K562 (cell line): ENCODE measurements around the gene TEDC1. TPM values are rescaled to one million over a fixed set of nuclear protein-coding genes. Genes with fewer than 3 reads are reported as not detected.
A peak's percentile ranks its signal among the peaks of the same experiment; 100 is the strongest.

Source experiments
- ATAC-seq: fragments of 200-7000 bp; cut with Tn5 transposase; 3 replicates; pipeline ENCODE4 v1.9.1; 2020; ENCODE audit warnings: moderate library complexity
- BruUV-seq: library from RNA; stranded (reverse); fragments of 400-500 nt; replicated peaks from 2 replicates; lab custom pipeline; 2021; lab: Mats Ljungman, UMichigan
- CTCF ChIA-PET: fragments of 300-600 bp; formaldehyde crosslinking; extraction: SDS; loops from one replicate; lab custom pipeline; 2021; ENCODE audit warnings: low intra/inter-chr PET ratio; lab: Yijun Ruan, JAX
- POLR2A ChIA-PET: fragments of 300-600, 350-650 bp; sonication (Branson Sonifier 250); formaldehyde crosslinking; extraction: SDS; loops from one replicate; lab custom pipeline; 2021; ENCODE audit warnings: antibody characterized with exemption, inconsistent platforms; lab: Yijun Ruan, JAX
- DNase-seq, 4 experiments: peaks; one replicate each; pipeline versions ENCODE4 v3.0.0 to v3.0.0-alpha.2; 2011 to 2018; ENCODE audit warnings: low spot score in 3 of 4, mixed read lengths in 3 of 4; ENCODE audit errors: extremely low read depth in 1 of 4
- FAIRE-seq: peaks from 2 replicates; lab custom pipeline; 2011; peaks lifted over from hg19 to GRCh38; lab: Jason Lieb, UNC
- H2AFZ ChIP-seq: 2 replicates; pipeline ENCODE4 v1.6.0; 2011; ENCODE audit warnings: low read depth, low read length, control low read depth, inconsistent platforms
- H3K27ac ChIP-seq: fragments of 200-600 bp; 3 replicates; pipeline ENCODE4 v1.8.0; 2011; ENCODE audit warnings: low read depth, mild to moderate bottlenecking, control low read depth, inconsistent platforms, low read length, moderate library complexity, mixed read lengths; ENCODE audit errors: extremely low read depth
- H3K27me3 ChIP-seq, 2 experiments: fragments of 300-600 bp in 1 of 2; 2 replicates in 1 of 2; 3 replicates in 1 of 2; pipeline versions ENCODE4 v1.6.0 to v1.8.0; 2011; ENCODE audit warnings: inconsistent platforms in 2 of 2, low read length in 2 of 2, mild to moderate bottlenecking in 1 of 2, mixed read lengths in 1 of 2, moderate library complexity in 1 of 2; ENCODE audit not compliant: control insufficient read depth in 2 of 2, insufficient read depth in 2 of 2
- H3K36me3 ChIP-seq: fragments of 300-600 bp; 3 replicates; pipeline ENCODE4 v1.8.0; 2011; ENCODE audit warnings: mild to moderate bottlenecking, low read length, inconsistent platforms; ENCODE audit not compliant: control insufficient read depth, insufficient read depth
- H3K4me1 ChIP-seq, 2 experiments: fragments of 200-600 bp in 1 of 2; replicated peaks in 1 of 2; 2 replicates in 1 of 2; 3 replicates in 1 of 2; pipeline versions ENCODE4 v1.5.1 to v1.8.0; 2011; ENCODE audit warnings: inconsistent platforms in 2 of 2, low read length in 2 of 2, mild to moderate bottlenecking in 1 of 2, mixed read lengths in 1 of 2, moderate library complexity in 1 of 2; ENCODE audit not compliant: control insufficient read depth in 2 of 2, insufficient read depth in 2 of 2
- H3K4me2 ChIP-seq: 2 replicates; pipeline ENCODE4 v1.6.1; 2011; ENCODE audit warnings: low read length, control low read depth, inconsistent platforms, mixed read lengths; ENCODE audit not compliant: insufficient read depth
- H3K4me3 ChIP-seq: fragments of 200-600 bp; sonication (generic), shearing (Covaris generic); 2 replicates; pipeline ENCODE4 v1.5.1; 2016; ENCODE audit warnings: control low read depth, inconsistent platforms
- H3K79me2 ChIP-seq: fragments of 200-600 bp; 3 replicates; pipeline ENCODE4 v1.8.0; 2011; ENCODE audit warnings: low read length, inconsistent platforms; ENCODE audit not compliant: control insufficient read depth, insufficient read depth
- H3K9ac ChIP-seq, 2 experiments: 2 replicates each; pipeline versions ENCODE4 v1.6.0 to v1.6.1; 2011; ENCODE audit warnings: low read depth in 2 of 2, low read length in 2 of 2, control low read depth in 1 of 2, inconsistent platforms in 1 of 2, mild to moderate bottlenecking in 1 of 2, mixed read lengths in 1 of 2; ENCODE audit not compliant: insufficient read depth in 1 of 2
- H3K9me1 ChIP-seq: one replicate; pipeline ENCODE4 v1.6.0; 2011; ENCODE audit warnings: inconsistent platforms, mild to moderate bottlenecking, low read length, moderate library complexity; ENCODE audit not compliant: control insufficient read depth, insufficient read depth
- H3K9me3 ChIP-seq: replicated peaks from 2 replicates; pipeline ENCODE4 v1.5.1; 2011; ENCODE audit warnings: low read depth, low read length, inconsistent platforms; ENCODE audit not compliant: control insufficient read depth, insufficient read depth
- H4K20me1 ChIP-seq: replicated peaks from 2 replicates; pipeline ENCODE4 v1.6.1; 2011; ENCODE audit warnings: low read length, inconsistent platforms, mixed read lengths; ENCODE audit not compliant: control insufficient read depth, insufficient read depth
- FOXJ2 ChIP-seq: fragments of 200-800 bp; sonication (Bioruptor generic); IDR thresholded peaks from 2 replicates; pipeline ENCODE4 v1.6.1; 2016; ENCODE audit warnings: missing genetic modification characterization, missing compliant biosample characterization
- KLF13 ChIP-seq: fragments of 450-650 bp; IDR thresholded peaks from 2 replicates; pipeline ENCODE4 v1.6.1; 2016; ENCODE audit warnings: missing genetic modification characterization, low read depth, mild to moderate bottlenecking, missing compliant biosample characterization, moderate library complexity, borderline replicate concordance
- MXI1 ChIP-seq: IDR thresholded peaks from 2 replicates; pipeline ENCODE4 v1.6.1; 2011; ENCODE audit warnings: low read depth, mild to moderate bottlenecking, improper control_type of control experiment, low read length
- REST ChIP-seq, 2 experiments: fragments of 450-650 bp; formaldehyde crosslinking in 1 of 2; IDR thresholded peaks; 2 replicates each; pipeline versions ENCODE4 v1.4.0 to v1.6.1; 2014 to 2020; ENCODE audit warnings: mild to moderate bottlenecking in 2 of 2, borderline replicate concordance in 1 of 2, low read depth in 1 of 2
- ZBTB7A ChIP-seq: IDR thresholded peaks from 2 replicates; pipeline ENCODE4 v1.6.1; 2011; ENCODE audit warnings: low read depth, mild to moderate bottlenecking, low read length, moderate library complexity, borderline replicate concordance; ENCODE audit not compliant: control insufficient read depth
- WGBS: fragments of 100-300 bp; shearing (Covaris generic); methylation state at CpG from one replicate; pipeline ENCODE4 v1.1.6; 2016; ENCODE audit warnings: low coverage, mixed read lengths; ENCODE audit not compliant: insufficient coverage; ENCODE audit errors: missing lambda C conversion rate; 5-methylcytosine and 5-hydroxymethylcytosine counted together
- in situ Hi-C: fragments of 300-500 bp; cut with MboI; formaldehyde crosslinking; loops from 4 replicates; pipeline ENCODE4 v1.15.0; 2018; ENCODE audit warnings: inconsistent platforms, mixed read lengths
- intact Hi-C: fragments of 100-400 bp; cut with micrococcal nuclease; formaldehyde crosslinking; loops from 2 replicates; pipeline ENCODE4 v1.14.2; 2022
- polyA plus RNA-seq, 8 experiments: library from polyadenylated mRNA; depleted of rRNA in 4 of 8; stranded (reverse) in 5 of 8; unstranded in 3 of 8; fragments of >200 nt; fragmentation: Nextera tagmentation in 2 of 8; fragmentation: Illumina TruSeq in 1 of 8; extraction: Ambion mirVana in 2 of 8; extraction: Trizol in 1 of 8; gene quantifications; 2 replicates each; pipeline versions ENCODE4 v1.2.1 to v1.2.3, GENCODE V29; 2011 to 2014; ENCODE audit warnings: inconsistent platforms in 1 of 8, missing spikeins in 1 of 8
- total RNA-seq, 7 experiments: library from RNA; depleted of rRNA in 6 of 7; stranded (reverse); fragments of >200 nt in 6 of 7; fragmentation: Illumina TruSeq in 2 of 7; extraction: Trizol in 2 of 7; gene quantifications; 2 replicates each; pipeline versions ENCODE4 v1.2.1 to v1.2.3, GENCODE V29; 2011 to 2021; ENCODE audit warnings: low replicate concordance in 1 of 7
- TF ChIP-seq, protein P1 (sequence below): sonication (generic); formaldehyde crosslinking; IDR thresholded peaks from 2 replicates; pipeline ENCODE4 v1.8.0; 2022; ENCODE audit warnings: mild to moderate bottlenecking, missing genetic modification reagents

The TEDC1 gene
- total and polyA plus RNA-seq, 9 of the 15 experiments (the other 6 are each of a cell fraction or from before 2014, with no cell fraction given): 0.21 to 28.3 (median 5.9) TPM

DNA sequence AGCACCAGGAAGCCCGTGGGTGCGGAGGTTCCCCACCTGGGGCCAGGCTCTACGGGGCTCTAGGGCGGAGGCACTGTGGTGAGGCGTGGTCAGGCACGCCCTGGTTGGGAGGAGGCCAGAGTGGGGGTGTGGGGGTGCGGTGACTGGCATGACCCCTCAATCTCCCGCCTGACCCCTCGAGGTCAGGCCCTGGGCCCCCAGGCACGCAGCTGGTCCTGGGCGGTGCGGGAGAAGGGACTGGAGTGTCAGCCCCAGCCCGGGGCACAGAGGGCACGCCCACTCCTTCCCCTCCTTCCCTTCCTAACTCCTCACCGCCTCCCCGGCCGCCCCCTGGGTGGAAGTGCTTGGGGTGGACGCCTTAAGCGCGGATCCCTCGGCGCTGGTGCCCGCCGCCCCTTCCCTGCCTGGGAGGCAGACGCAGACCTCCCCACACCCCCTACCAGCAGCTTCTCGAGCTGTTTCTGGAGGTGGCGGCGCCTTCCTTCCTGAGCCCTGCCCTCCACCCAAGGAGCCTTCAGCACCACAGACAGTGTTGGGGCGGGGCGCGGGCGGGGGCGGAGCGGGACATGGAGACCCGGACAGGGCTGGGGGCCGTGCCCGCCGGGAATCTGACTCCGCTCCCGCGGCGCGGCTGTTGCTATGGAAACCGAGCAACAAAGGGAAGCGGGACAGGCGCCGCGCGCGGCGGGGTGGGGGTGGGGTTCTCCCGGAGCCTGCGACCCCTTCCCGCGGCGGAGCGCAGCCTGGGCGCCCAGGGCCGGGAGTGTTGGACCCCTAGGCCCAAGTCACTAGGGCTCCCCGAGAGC lies 17.2 kb upstream of the TEDC1 start:
- in situ Hi-C loops: no loop called here
- peak overlapping the region; percentile 63 for H3K4me2 ChIP-seq
- H3K27ac ChIP-seq: no peak overlapping the region
- H2AFZ ChIP-seq: peak overlapping the region; percentile 68; the same call in 1 of the 2 replicates
- FAIRE-seq (no peak), ATAC-seq (peak; percentile 85), DNase-seq (peak; percentile 78 to 85 (median 80))
- no peaks in the 10 kb centered on the region for H3K79me2 ChIP-seq
- no TSS peak for BruUV-seq
- no peaks in the 10 kb centered on the region for H3K9me3 ChIP-seq
- no peaks in the 10 kb centered on the region for H3K9me1 ChIP-seq
- no peaks in the 10 kb centered on the region; the same call in 1 of the 2 replicates for H4K20me1 ChIP-seq
- H3K4me1 ChIP-seq: peaks cover 0 to 90% of the 10 kb centered on the region in 2 experiments; a peak in 2 of 5 replicates
- 0% methylated on average over 4 of the region's 60 CpGs for WGBS
- CTCF ChIA-PET: no interaction called here
- peak overlapping the region in 1 of 2 experiments; percentile 87; a peak in 2 of 4 replicates for H3K9ac ChIP-seq
- intact Hi-C loops: loop anchor here (10.0 kb wide), 1 partner anchor 51 kb away; the partner anchor contains the start of gene TMEM121
- POLR2A ChIA-PET: interaction anchor here (1.0 kb wide), 1 partner anchor 11 kb away, joined by 3 read pairs; no protein-coding TSS in a partner anchor
- peaks cover 0 to 7% of the 10 kb centered on the region in 2 experiments; a peak in 1 of 5 replicates for H3K27me3 ChIP-seq
- H3K36me3 ChIP-seq: peaks cover 10% of the 10 kb centered on the region; the same call in 1 of the 3 replicates
- H3K4me3 ChIP-seq: peak overlapping the region; percentile 39
- TF ChIP-seq MXI1 (0 out of 2 replicates have a peak, but pooled peaks have one; percentile 35), KLF13 (tag) (peak; percentile 68; the same call in 1 of the 2 replicates), FOXJ2 (peak; percentile 96), ZBTB7A (peak; percentile 30; the same call in 1 of the 2 replicates), REST (IDR thresholded peaks at IDR 0.05; ENCODE audit: borderline replicate concordance) (peak; percentile 80), REST (CRISPR knock-in tag; IDR thresholded peaks at IDR 0.05; ENCODE audit: low read depth) (no peak; the same call in 1 of the 2 replicates)
- TF ChIP-seq, protein P1, sequence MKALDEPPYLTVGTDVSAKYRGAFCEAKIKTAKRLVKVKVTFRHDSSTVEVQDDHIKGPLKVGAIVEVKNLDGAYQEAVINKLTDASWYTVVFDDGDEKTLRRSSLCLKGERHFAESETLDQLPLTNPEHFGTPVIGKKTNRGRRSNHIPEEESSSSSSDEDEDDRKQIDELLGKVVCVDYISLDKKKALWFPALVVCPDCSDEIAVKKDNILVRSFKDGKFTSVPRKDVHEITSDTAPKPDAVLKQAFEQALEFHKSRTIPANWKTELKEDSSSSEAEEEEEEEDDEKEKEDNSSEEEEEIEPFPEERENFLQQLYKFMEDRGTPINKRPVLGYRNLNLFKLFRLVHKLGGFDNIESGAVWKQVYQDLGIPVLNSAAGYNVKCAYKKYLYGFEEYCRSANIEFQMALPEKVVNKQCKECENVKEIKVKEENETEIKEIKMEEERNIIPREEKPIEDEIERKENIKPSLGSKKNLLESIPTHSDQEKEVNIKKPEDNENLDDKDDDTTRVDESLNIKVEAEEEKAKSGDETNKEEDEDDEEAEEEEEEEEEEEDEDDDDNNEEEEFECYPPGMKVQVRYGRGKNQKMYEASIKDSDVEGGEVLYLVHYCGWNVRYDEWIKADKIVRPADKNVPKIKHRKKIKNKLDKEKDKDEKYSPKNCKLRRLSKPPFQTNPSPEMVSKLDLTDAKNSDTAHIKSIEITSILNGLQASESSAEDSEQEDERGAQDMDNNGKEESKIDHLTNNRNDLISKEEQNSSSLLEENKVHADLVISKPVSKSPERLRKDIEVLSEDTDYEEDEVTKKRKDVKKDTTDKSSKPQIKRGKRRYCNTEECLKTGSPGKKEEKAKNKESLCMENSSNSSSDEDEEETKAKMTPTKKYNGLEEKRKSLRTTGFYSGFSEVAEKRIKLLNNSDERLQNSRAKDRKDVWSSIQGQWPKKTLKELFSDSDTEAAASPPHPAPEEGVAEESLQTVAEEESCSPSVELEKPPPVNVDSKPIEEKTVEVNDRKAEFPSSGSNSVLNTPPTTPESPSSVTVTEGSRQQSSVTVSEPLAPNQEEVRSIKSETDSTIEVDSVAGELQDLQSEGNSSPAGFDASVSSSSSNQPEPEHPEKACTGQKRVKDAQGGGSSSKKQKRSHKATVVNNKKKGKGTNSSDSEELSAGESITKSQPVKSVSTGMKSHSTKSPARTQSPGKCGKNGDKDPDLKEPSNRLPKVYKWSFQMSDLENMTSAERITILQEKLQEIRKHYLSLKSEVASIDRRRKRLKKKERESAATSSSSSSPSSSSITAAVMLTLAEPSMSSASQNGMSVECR: peak; percentile 52; the same call in 1 of the 2 replicates
